HG02798 (cell line): ENCODE results near the gene ELOB.

Source experiments
- ATAC-seq: cut with Tn5 transposase; IDR thresholded peaks from one replicate; pipeline ENCODE4 v1.9.1; 2021; ENCODE audit warnings: mild to moderate bottlenecking; ENCODE audit not compliant: unreplicated experiment, poor library complexity

ELOB gene

GRCh38 chr16:2751577-2752034, 25.5 kb downstream of the ELOB start:
- peak; percentile 44 for ATAC-seq

GRCh38 chr16:2749936-2750335, 27.1 kb downstream of the ELOB start:
- ATAC-seq = no peak

- ATAC-seq = no peak
Measured at GRCh38 chr16:2749476-2749875, 27.6 kb downstream of the ELOB start.

- no peak for ATAC-seq
Measured at GRCh38 chr16:2748757-2749455, 28.2 kb downstream of the ELOB start.

- no peak for ATAC-seq
Measured at GRCh38 chr16:2745961-2746360, 31.1 kb downstream of the ELOB start.

- ATAC-seq = no peak
Measured at GRCh38 chr16:2745116-2745890, 31.8 kb downstream of the ELOB start.

- ATAC-seq = no peak
Measured at GRCh38 chr16:2744711-2745110, 32.4 kb downstream of the ELOB start.

GRCh38 chr16:2743007-2743810, 33.9 kb downstream of the ELOB start:
- ATAC-seq = no peak

GRCh38 chr16:2742323-2743006, 34.6 kb downstream of the ELOB start:
- no peak for ATAC-seq

- no peak for ATAC-seq
Measured at GRCh38 chr16:2741168-2741567, 35.9 kb downstream of the ELOB start.

- ATAC-seq = no peak
Measured at GRCh38 chr16:2740476-2740875, 36.6 kb downstream of the ELOB start.

GRCh38 chr16:2739625-2740430, 37.3 kb downstream of the ELOB start:
- no peak for ATAC-seq

GRCh38 chr16:2738615-2739014, 38.5 kb downstream of the ELOB start:
- no peak for ATAC-seq

- ATAC-seq = no peak
Measured at GRCh38 chr16:2737895-2738418, 39.1 kb downstream of the ELOB start.

- no peak for ATAC-seq
Measured at GRCh38 chr16:2737238-2737605, 39.9 kb downstream of the ELOB start.

- no peak for ATAC-seq
Measured at GRCh38 chr16:2736476-2737237, 40.4 kb downstream of the ELOB start.

GRCh38 chr16:2734844-2735515, 42.1 kb downstream of the ELOB start:
- ATAC-seq = no peak

GRCh38 chr16:2728034-2728433, 49.0 kb downstream of the ELOB start:
- no peak for ATAC-seq
